Adrenal gland (tissue), 12 donors: ENCODE results near the gene LRBA. TPM values are rescaled to one million over a fixed set of nuclear protein-coding genes. Genes with fewer than 3 reads are reported as not detected.

Experiments used
- DNase-seq, 7 donors: peaks; one replicate each; pipeline ENCODE4 v3.0.0-alpha.2; 2019 to 2020
- H3K27ac ChIP-seq, 5 donors: fragments of 200-600 bp; sonication (generic) in 4 of 5; 1 replicate in 3 of 5; 2 replicates in 2 of 5; pipeline versions ENCODE4 v1.5.1 to v1.8.0; 2016 to 2020; ENCODE audit warnings: mild to moderate bottlenecking in 1 of 5
- H3K27me3 ChIP-seq: fragments of 200-600 bp; 2 replicates; pipeline ENCODE4 v1.8.0; 2021
- H3K36me3 ChIP-seq, 2 donors: fragments of 200-600 bp; replicated peaks in 1 of 2; 1 replicate in 1 of 2; 2 replicates in 1 of 2; pipeline versions ENCODE4 v1.5.1 to v1.8.0; 2018 to 2022
- H3K4me1 ChIP-seq, 2 donors: fragments of 200-600 bp; replicated peaks in 1 of 2; 1 replicate in 1 of 2; 2 replicates in 1 of 2; pipeline versions ENCODE4 v1.5.1 to v1.8.0; 2018 to 2021
- H3K4me3 ChIP-seq, 4 donors: fragments of 200-600 bp; sonication (generic) in 3 of 4; one replicate each; pipeline ENCODE4 v1.5.1; 2016 to 2018
- H3K9me3 ChIP-seq, 3 donors: fragments of 200-600 bp; sonication (generic) in 1 of 3; replicated peaks in 1 of 3; 1 replicate in 2 of 3; 2 replicates in 1 of 3; pipeline versions ENCODE4 v1.5.1 to v1.8.0; 2016 to 2021
- POLR2A ChIP-seq, 2 donors: fragments of 450-650 bp; IDR thresholded peaks; one replicate each; pipeline ENCODE4 v1.6.1; 2017; ENCODE audit warnings: antibody characterized with exemption in 2 of 2, mild to moderate bottlenecking in 2 of 2, moderate library complexity in 1 of 2
- WGBS, 4 donors: extraction: QIAGEN DNeasy Blood & Tissue Kit in 2 of 4; methylation state at CpG; one replicate each; pipeline versions ENCODE4 v1.1.5 to v1.1.7; 2013 to 2017; 5-methylcytosine and 5-hydroxymethylcytosine counted together
- intact Hi-C, 2 donors: fragments of 100-400 bp; cut with DNase I; formaldehyde crosslinking; loops; one replicate each; pipeline versions ENCODE4 v1.14.1 to v1.15.0; 2022 to 2023
- polyA plus RNA-seq, 3 donors: library from polyadenylated mRNA; stranded (reverse); fragments of 200-250 nt in 2 of 3; fragments of 350-450 nt in 1 of 3; fragmentation: Illumina TruSeq in 1 of 3; extraction: RNeasy Lipid Tissue Mini Kit (QIAGEN cat#74804) in 1 of 3; gene quantifications; one replicate each; pipeline ENCODE4 v1.2.3, GENCODE V29; 2013 to 2014
- total RNA-seq, 9 donors: library from RNA; depleted of rRNA in 4 of 9; stranded (reverse); fragments of >200 nt in 4 of 9; fragments of 120-200 nt in 1 of 9; fragmentation: NEBNext Ultra II Directional in 1 of 9; extraction: Animal tissue kit (Norgen Biotek cat#: 25700) in 1 of 9; gene quantifications; one replicate each; pipeline versions ENCODE4 v1.1.0 to v1.2.4, GENCODE V29; 2013 to 2023
- TF ChIP-seq, protein P1 (sequence below), 6 experiments: fragments of 450-650 bp in 4 of 6; fragments of 200-600 bp in 2 of 6; sonication (generic) in 1 of 6; IDR thresholded peaks; 1 replicate in 5 of 6; 2 replicates in 1 of 6; pipeline versions ENCODE4 v1.5.1 to v1.8.0; 2016 to 2021; ENCODE audit warnings: antibody characterized with exemption in 6 of 6, mild to moderate bottlenecking in 2 of 6, moderate library complexity in 1 of 6
- donor health status: healthy with polysubstance abuse.
- donor health status: Bipolar disorder and iron deficiency.
- donor health status: DM: yes; HTN: yes; CAD: no.
- donor health status: DM: no; HTN: no; CAD: no.
- donor health status: DM: no; HTN: no; CAD: no.
- donor health status: DM: yes; HTN: yes; CAD: no.

LRBA gene
- total and polyA plus RNA-seq, 12 donors, result 9.6 to 106 (median 40.6) TPM

DNA sequence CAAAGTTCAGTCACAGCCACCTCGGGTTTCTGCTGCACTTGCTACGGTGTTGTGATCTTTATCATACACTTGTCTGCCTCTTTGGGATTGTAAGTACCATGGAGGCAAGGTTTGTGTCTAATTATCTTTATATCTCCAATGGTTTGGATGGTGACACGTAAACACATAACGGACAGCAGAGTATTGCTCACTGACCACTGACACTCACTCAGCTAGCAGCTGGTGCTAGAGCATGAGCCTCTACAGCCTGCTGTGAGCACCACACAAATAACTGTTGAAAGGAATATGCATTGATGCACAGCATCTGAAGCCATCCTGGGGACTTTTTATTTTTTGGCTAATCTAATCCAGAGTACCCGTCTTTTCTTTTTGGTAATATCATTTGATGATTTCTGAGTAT lies 780.8 kb downstream of the LRBA start:
- no peak for DNase-seq
- H3K9me3 ChIP-seq, result no peaks in the 10 kb centered on the region
- no peak overlapping the region for H3K27ac ChIP-seq
- intact Hi-C loops, result no loop called here
- WGBS, 4 donors, result 90 to 96% (median 94%) methylated on average over 5 of the region's 5 CpGs
- no peaks in the 10 kb centered on the region for H3K27me3 ChIP-seq
- no peak for TF ChIP-seq POLR2A (IDR thresholded peaks at IDR 0.05)
- TF ChIP-seq, protein P1, sequence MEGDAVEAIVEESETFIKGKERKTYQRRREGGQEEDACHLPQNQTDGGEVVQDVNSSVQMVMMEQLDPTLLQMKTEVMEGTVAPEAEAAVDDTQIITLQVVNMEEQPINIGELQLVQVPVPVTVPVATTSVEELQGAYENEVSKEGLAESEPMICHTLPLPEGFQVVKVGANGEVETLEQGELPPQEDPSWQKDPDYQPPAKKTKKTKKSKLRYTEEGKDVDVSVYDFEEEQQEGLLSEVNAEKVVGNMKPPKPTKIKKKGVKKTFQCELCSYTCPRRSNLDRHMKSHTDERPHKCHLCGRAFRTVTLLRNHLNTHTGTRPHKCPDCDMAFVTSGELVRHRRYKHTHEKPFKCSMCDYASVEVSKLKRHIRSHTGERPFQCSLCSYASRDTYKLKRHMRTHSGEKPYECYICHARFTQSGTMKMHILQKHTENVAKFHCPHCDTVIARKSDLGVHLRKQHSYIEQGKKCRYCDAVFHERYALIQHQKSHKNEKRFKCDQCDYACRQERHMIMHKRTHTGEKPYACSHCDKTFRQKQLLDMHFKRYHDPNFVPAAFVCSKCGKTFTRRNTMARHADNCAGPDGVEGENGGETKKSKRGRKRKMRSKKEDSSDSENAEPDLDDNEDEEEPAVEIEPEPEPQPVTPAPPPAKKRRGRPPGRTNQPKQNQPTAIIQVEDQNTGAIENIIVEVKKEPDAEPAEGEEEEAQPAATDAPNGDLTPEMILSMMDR (IDR thresholded peaks at IDR 0.05), result no peak
- H3K4me1 ChIP-seq, result peaks cover 6 to 17% of the 10 kb centered on the region in 2 donors
- H3K36me3 ChIP-seq, result no peaks in the 10 kb centered on the region
- H3K4me3 ChIP-seq, result no peak overlapping the region

DNA sequence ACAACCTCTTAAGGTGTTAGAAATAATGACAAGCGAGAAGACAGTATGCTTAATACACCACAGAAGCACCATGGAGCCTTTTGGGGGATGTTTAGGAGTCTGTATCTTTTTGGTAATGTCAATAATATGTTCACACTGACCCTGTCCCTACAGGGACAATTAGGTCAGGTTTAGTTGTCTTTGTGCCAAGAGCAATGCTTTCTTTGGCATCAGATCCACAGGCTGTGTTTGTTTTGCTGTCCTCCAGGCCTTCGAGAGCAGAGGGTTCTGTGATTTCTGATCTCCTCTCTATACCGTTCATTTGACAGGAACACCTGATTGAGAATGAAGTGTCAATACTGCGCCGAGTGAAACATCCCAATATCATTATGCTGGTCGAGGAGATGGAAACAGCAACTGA lies 783.1 kb downstream of the LRBA start:
- no peak overlapping the region for H3K27ac ChIP-seq
- no peaks in the 10 kb centered on the region for H3K27me3 ChIP-seq
- TF ChIP-seq, protein P1 (IDR thresholded peaks at IDR 0.05), result no peak
- no peak for TF ChIP-seq POLR2A (IDR thresholded peaks at IDR 0.05)
- H3K4me3 ChIP-seq, result no peak overlapping the region
- no peaks in the 10 kb centered on the region for H3K36me3 ChIP-seq
- no peak for DNase-seq
- intact Hi-C loops, result no loop called here
- peaks cover 7 to 11% of the 10 kb centered on the region in 2 donors for H3K4me1 ChIP-seq
- 57 to 74% (median 66%) methylated on average over 6 of the region's 6 CpGs for WGBS, 4 donors
- H3K9me3 ChIP-seq, result no peaks in the 10 kb centered on the region

DNA sequence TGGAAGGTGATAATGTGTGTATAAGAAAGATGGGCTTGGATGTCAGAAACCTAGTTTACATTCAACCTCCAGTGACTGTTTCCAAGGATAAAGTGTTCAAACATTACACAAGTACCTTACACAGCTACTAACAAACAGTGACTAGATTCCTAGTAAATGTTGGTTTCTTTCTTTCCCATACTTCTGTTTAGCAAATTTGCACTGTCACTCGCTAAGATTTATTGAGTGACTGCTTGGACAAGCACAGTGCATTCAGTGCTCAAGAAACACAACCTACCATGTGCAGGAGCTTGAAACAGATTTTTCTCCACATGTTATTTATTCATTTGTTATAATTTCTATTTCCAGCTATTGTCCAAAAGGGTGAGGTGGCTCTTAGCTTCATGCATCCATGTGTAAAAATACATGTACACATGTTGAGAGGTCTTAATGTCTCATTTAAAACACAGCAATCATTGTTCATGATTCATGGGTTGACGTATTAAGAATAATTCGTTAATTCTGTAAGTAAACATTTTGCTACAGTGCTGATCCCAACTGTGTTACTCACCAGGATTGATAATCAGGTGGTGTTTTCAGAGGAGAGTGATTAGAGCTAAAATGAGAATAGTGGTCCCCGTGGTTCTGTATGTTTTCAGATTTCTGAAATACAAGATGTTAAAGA lies 783.8 kb downstream of the LRBA start:
- no peak overlapping the region for H3K27ac ChIP-seq
- WGBS, 4 donors, result 91 to 95% (median 94%) methylated on average over 4 of the region's 4 CpGs
- intact Hi-C loops, result no loop called here
- no peaks in the 10 kb centered on the region for H3K27me3 ChIP-seq
- peaks cover 3% of the 10 kb centered on the region in 2 donors for H3K4me1 ChIP-seq
- DNase-seq, result no peak
- TF ChIP-seq POLR2A (IDR thresholded peaks at IDR 0.05), result no peak
- TF ChIP-seq, protein P1 (IDR thresholded peaks at IDR 0.05), result no peak
- H3K9me3 ChIP-seq, result no peaks in the 10 kb centered on the region
- H3K4me3 ChIP-seq, result no peak overlapping the region
- H3K36me3 ChIP-seq, result no peaks in the 10 kb centered on the region

DNA sequence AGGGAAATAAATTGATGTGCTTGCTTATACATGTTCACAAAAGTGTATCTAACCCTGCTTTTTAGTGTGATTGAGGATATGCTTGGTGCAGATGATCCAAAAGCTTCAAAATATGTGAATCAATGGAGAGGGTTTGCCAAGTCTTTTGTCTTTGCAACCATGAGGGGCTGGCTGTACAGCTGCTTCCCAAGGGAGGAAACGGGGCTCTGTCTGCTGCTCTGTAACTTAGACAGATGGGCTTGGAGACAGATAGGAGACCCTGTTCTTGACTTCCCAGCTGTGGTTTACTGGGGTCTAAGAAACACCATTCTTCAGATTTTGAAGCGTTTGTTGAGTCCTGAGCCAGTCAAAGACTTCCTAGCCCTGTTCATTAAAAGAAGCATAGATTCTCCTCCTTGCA lies 784.5 kb downstream of the LRBA start:
- no peak for TF ChIP-seq POLR2A (IDR thresholded peaks at IDR 0.05)
- TF ChIP-seq, protein P1 (IDR thresholded peaks at IDR 0.05), result no peak
- 80 to 84% (median 84%) methylated on average over 2 of the region's 2 CpGs for WGBS, 4 donors
- Histone ChIP-seq H3K27me3 (no peaks in the 10 kb centered on the region), H3K4me1 (peaks cover 0 to 3% of the 10 kb centered on the region in 2 donors), H3K4me3 (no peak overlapping the region), H3K9me3 (no peaks in the 10 kb centered on the region), H3K36me3 (no peaks in the 10 kb centered on the region), H3K27ac (no peak overlapping the region)
- intact Hi-C loops, result no loop called here
- no peak for DNase-seq
